ENCODE results near the gene FAM241B.

FAM241B gene

DNA sequence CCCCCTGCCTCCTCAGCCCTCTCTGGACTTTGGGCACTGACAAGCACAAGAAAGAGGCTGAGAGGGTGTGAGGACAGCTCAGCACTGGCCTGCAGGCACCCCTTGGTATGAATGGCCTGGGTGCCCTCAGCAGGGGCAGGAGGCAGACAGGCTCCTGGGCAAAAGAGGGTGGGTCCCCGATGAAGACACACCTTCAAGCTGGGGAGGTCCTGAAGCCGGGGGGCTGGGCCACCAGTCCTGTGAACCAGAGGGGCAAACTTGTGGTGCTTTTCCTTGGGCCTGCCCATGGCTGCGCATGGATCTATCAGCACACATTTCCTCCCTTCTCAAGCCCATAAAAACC lies 22.8 kb downstream of the FAM241B start:
- Histone ChIP-seq H3K9me3 (ENCODE audit: control insufficient read depth, insufficient read depth, low read length) (no peaks in the 10 kb centered on the region), H3K27me3 (ENCODE audit: control insufficient read depth, insufficient read depth, low read length) (no peaks in the 10 kb centered on the region), H3K36me3 (ENCODE audit: control insufficient read depth, insufficient read depth, low read length) (no peaks in the 10 kb centered on the region), H3K4me1 (ENCODE audit: control insufficient read depth, insufficient read depth, low read length) (peaks cover 3% of the 10 kb centered on the region), H3K9ac (ENCODE audit: low read depth, low read length) (no peak overlapping the region), H3K4me3 (ENCODE audit: low read depth, low read length) (no peak overlapping the region)

DNA sequence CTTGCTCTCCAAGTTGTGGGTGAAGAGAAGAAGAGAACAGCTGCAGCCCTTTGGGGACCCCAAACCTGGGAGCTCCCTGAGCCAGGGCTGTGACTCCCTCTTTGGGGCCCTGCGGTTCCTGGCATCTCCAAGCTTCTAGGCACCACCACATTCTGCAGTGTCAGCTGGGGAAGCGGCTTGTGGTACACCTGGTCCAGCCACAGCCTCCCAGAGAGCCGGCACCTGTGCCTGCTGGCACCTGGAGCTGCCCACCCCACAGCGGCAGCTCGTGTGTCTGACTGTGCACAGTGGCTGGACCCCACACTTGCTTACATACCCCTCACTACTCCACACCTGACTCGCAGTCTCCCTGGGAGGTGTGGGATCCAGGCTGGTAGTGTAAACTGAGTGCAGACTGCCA lies 23.5 kb downstream of the FAM241B start:
- H3K4me1 ChIP-seq (ENCODE audit: control insufficient read depth, insufficient read depth, low read length): peaks cover 3% of the 10 kb centered on the region
- no peak overlapping the region for H3K4me3 ChIP-seq (ENCODE audit: low read depth, low read length)
- no peaks in the 10 kb centered on the region for H3K27me3 ChIP-seq (ENCODE audit: control insufficient read depth, insufficient read depth, low read length)
- H3K9ac ChIP-seq (ENCODE audit: low read depth, low read length): no peak overlapping the region
- H3K36me3 ChIP-seq (ENCODE audit: control insufficient read depth, insufficient read depth, low read length): no peaks in the 10 kb centered on the region
- H3K9me3 ChIP-seq (ENCODE audit: control insufficient read depth, insufficient read depth, low read length): no peaks in the 10 kb centered on the region

DNA sequence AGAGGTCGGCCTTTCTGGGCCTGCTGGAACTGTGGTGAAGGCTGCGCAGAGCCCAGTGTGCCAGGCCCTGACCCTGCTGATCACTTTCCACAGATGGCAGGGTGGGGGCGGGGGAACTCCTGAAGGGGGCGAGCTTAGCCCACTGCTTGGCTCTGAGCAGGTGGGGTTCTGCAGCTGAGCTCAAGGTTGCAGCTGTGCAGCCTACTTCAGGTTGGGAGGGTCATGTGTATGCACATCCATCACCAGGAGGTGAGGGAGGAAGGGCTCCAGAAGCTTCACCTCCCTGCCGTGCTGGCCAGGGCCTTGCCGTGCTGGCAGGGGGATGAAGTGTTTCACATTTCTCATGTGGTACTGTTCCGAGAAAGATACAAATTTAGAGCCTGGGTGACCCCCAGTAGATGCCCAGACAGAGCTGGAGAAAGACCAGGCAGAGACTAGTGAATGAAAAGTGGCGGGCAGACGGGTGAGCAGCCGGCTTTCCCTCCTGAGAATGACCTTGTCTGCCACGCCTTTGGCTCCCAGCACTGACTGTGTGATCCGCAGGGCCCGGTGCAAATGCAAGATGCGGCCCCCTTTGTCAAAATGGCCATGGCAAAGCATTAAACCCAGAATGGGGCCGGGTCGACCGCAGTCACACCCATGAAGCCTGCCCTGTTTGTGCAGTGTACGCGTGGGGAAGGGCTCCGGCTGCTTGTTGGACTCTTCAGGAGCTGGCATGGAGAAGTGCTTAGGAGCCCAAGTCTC lies 25.2 kb downstream of the FAM241B start:
- H3K36me3 ChIP-seq (ENCODE audit: control insufficient read depth, insufficient read depth, low read length): no peaks in the 10 kb centered on the region
- no peaks in the 10 kb centered on the region for H3K9me3 ChIP-seq (ENCODE audit: control insufficient read depth, insufficient read depth, low read length)
- H3K9ac ChIP-seq (ENCODE audit: low read depth, low read length): no peak overlapping the region
- H3K27me3 ChIP-seq (ENCODE audit: control insufficient read depth, insufficient read depth, low read length): no peaks in the 10 kb centered on the region
- H3K4me1 ChIP-seq (ENCODE audit: control insufficient read depth, insufficient read depth, low read length): peaks cover 3% of the 10 kb centered on the region
- no peak overlapping the region for H3K4me3 ChIP-seq (ENCODE audit: low read depth, low read length)

DNA sequence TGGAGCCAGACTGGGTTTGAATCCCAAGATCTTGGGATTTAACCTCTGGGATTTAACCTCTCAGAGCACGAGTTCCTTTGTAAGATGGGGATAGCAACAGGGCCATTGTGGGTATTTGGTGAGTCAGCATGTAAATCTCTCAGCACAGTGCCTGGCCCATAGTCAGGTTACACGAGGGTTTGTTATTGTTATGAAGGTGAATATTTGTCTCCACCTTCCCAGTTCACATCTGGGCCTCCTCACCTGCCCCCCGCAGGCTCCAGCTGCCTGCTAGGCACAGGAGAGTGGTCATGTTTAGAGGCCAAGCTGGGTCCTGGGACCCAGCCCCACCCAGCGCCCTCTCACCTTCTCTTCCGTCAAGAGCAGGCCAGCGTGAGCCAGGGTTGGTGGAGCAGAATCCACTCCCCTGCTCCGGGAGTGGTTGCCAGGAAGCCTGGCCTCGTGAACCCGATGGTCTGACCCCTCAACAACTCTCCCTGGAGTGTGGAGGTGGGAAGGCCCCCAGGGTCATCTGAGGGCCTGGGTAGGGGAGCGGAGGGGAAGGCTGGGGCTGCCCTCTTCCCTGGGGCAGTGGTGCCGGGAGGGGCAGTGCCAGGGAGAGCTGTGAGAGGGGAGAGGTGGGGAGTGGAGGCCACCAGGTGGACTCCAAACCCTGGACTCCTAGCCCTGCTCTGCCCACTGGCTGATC lies 26.0 kb downstream of the FAM241B start:
- H3K36me3 ChIP-seq (ENCODE audit: control insufficient read depth, insufficient read depth, low read length): no peaks in the 10 kb centered on the region
- no peaks in the 10 kb centered on the region for H3K9me3 ChIP-seq (ENCODE audit: control insufficient read depth, insufficient read depth, low read length)
- H3K4me3 ChIP-seq (ENCODE audit: low read depth, low read length): no peak overlapping the region
- peaks cover 3% of the 10 kb centered on the region for H3K4me1 ChIP-seq (ENCODE audit: control insufficient read depth, insufficient read depth, low read length)
- no peaks in the 10 kb centered on the region for H3K27me3 ChIP-seq (ENCODE audit: control insufficient read depth, insufficient read depth, low read length)
- no peak overlapping the region for H3K9ac ChIP-seq (ENCODE audit: low read depth, low read length)

DNA sequence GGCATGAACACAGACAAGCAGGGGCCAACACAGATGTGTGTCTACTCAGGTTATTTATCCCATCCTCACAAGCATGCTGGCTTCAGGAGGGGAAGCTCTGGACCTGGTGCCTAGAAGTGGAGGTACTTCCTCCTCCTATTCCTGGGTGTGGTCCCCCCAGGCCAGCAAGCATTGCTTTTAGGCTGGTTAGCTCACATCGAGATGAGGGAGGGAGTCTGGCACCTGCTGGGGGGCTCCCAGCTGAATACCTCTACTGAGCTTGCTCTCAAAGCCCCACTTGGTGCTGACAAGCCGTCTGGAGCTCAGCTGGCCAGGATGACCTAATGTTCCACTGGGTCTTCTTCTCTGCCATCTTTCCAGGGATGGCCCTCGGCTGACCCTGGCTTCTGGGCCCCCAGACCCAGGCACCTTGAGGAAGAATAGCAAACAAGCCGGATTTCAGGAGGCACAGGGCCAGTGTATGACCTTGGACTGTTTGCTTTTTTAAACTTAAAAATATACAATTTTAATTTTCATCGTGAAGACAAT lies 26.8 kb downstream of the FAM241B start:
- H3K9ac ChIP-seq (ENCODE audit: low read depth, low read length): no peak overlapping the region

DNA sequence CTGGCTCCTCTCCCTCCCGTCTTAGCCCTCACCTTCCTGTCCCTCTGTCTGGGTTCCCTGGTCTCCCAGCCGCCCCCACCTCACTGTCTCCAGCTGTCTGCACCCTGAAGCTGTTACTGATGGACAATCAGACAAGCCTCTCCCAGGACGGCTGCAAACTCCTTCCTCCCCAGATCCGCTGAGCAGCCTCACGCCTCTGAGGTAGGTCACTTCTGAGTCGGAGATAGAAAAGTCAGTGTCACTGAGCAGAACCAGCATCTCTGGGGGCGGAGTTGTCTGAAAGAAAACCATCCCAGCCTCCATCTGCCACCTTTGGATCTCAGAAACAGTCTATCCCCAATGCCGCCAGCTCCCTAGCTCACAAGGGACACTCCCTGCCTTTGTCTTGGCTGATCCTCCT lies 27.4 kb downstream of the FAM241B start:
- no peaks in the 10 kb centered on the region for H3K36me3 ChIP-seq (ENCODE audit: control insufficient read depth, insufficient read depth, low read length)
- H3K27me3 ChIP-seq (ENCODE audit: control insufficient read depth, insufficient read depth, low read length): no peaks in the 10 kb centered on the region
- H3K4me1 ChIP-seq (ENCODE audit: control insufficient read depth, insufficient read depth, low read length): peaks cover 3% of the 10 kb centered on the region
- H3K9ac ChIP-seq (ENCODE audit: low read depth, low read length): no peak overlapping the region
- H3K4me3 ChIP-seq (ENCODE audit: low read depth, low read length): no peak overlapping the region
- no peaks in the 10 kb centered on the region for H3K9me3 ChIP-seq (ENCODE audit: control insufficient read depth, insufficient read depth, low read length)

More for the DNA sequence above, 26.8 kb downstream of the FAM241B start:
- Histone ChIP-seq H3K4me3 (ENCODE audit: low read depth, low read length) (no peak overlapping the region), H3K4me1 (ENCODE audit: control insufficient read depth, insufficient read depth, low read length) (peaks cover 3% of the 10 kb centered on the region), H3K36me3 (ENCODE audit: control insufficient read depth, insufficient read depth, low read length) (no peaks in the 10 kb centered on the region), H3K27me3 (ENCODE audit: control insufficient read depth, insufficient read depth, low read length) (no peaks in the 10 kb centered on the region), H3K9me3 (ENCODE audit: control insufficient read depth, insufficient read depth, low read length) (no peaks in the 10 kb centered on the region)

DNA sequence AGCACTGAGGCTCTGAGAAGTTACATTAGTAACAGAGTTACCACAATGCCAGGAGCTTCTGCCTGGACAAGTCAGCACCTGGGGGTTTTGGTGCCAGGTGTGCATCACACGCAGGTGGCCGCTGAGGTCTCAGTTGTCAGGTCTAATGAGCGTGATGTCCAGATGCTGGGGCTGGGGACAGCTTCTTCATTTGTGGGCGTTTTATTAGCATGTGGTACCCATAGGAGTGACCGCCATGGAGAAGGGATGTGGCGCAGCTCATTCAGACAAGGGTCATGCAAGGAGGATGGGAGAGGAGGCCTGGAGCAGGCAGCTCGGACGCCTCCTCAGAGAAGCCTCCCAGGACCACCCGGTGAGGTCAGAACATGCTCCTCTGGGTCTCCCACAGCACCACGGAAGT lies 27.8 kb downstream of the FAM241B start:
- Histone ChIP-seq H3K27me3 (ENCODE audit: control insufficient read depth, insufficient read depth, low read length) (no peaks in the 10 kb centered on the region), H3K4me3 (ENCODE audit: low read depth, low read length) (no peak overlapping the region), H3K9me3 (ENCODE audit: control insufficient read depth, insufficient read depth, low read length) (no peaks in the 10 kb centered on the region), H3K4me1 (ENCODE audit: control insufficient read depth, insufficient read depth, low read length) (peaks cover 3% of the 10 kb centered on the region), H3K36me3 (ENCODE audit: control insufficient read depth, insufficient read depth, low read length) (no peaks in the 10 kb centered on the region), H3K9ac (ENCODE audit: low read depth, low read length) (no peak overlapping the region)

DNA sequence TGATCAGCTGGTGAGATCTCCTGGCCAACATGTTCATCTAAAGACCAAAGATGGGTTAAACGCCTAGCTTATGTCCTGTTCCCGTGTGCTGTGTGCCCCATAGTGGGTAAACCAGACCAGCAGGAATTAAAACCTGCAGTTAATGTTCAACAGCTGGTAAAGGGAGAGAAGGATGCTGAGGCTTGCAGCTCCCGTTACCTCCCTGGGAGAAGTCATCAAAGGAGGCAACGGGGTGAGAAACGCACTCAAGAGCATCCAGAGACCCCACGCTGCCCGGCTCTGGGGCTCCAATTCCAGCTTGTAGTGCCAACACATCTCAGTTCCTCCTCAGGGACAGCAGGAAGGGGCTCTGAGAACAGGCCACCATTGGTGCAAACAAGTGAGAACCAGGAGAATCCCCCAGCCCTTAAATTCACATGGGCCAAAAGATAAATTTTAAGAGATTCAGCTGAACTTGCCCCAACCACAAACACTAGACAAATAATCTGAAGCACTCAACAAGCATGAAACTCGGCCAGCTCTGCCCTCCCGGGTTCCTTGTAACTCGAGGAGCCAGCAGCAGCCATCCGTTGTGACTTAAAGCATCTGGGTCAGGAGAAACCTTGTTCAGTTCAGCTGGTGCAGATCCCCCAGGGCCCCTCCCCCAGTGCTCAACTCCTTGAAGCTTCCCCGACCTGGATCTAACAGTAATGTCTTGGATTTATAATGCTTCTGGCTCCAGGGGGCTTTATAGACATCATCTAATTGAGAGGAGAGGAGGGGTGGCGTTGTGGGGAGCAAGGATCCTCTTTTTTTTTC lies 29.4 kb downstream of the FAM241B start:
- Histone ChIP-seq H3K4me3 (ENCODE audit: low read depth, low read length) (no peak overlapping the region), H3K27me3 (ENCODE audit: control insufficient read depth, insufficient read depth, low read length) (no peaks in the 10 kb centered on the region), H3K9me3 (ENCODE audit: control insufficient read depth, insufficient read depth, low read length) (no peaks in the 10 kb centered on the region), H3K4me1 (ENCODE audit: control insufficient read depth, insufficient read depth, low read length) (peaks cover 6% of the 10 kb centered on the region), H3K9ac (ENCODE audit: low read depth, low read length) (no peak overlapping the region), H3K36me3 (ENCODE audit: control insufficient read depth, insufficient read depth, low read length) (no peaks in the 10 kb centered on the region)

DNA sequence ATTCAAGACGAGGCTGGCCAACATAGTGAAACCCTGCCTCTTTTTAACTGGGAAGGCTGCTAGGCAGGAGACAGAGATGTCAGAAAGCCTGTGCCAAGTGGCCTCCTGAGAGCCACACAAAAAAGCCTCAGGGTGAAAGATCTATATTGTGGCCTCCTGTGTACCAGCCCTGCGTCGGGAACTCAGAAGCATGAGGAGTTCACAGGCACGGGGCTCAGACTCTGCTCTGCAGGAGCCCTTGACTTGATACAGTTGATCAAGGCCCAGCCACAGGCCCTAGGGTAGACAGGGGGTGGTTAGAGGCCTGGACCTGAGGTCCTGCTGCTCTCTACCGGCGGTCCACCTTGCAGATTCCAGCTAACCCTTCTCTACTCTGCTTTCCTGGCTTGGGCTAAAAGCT lies 30.2 kb downstream of the FAM241B start:
- H3K4me1 ChIP-seq (ENCODE audit: control insufficient read depth, insufficient read depth, low read length): peaks cover 6% of the 10 kb centered on the region
- H3K9me3 ChIP-seq (ENCODE audit: control insufficient read depth, insufficient read depth, low read length): no peaks in the 10 kb centered on the region
- no peak overlapping the region for H3K9ac ChIP-seq (ENCODE audit: low read depth, low read length)
- H3K4me3 ChIP-seq (ENCODE audit: low read depth, low read length): no peak overlapping the region
- H3K36me3 ChIP-seq (ENCODE audit: control insufficient read depth, insufficient read depth, low read length): no peaks in the 10 kb centered on the region
- no peaks in the 10 kb centered on the region for H3K27me3 ChIP-seq (ENCODE audit: control insufficient read depth, insufficient read depth, low read length)

DNA sequence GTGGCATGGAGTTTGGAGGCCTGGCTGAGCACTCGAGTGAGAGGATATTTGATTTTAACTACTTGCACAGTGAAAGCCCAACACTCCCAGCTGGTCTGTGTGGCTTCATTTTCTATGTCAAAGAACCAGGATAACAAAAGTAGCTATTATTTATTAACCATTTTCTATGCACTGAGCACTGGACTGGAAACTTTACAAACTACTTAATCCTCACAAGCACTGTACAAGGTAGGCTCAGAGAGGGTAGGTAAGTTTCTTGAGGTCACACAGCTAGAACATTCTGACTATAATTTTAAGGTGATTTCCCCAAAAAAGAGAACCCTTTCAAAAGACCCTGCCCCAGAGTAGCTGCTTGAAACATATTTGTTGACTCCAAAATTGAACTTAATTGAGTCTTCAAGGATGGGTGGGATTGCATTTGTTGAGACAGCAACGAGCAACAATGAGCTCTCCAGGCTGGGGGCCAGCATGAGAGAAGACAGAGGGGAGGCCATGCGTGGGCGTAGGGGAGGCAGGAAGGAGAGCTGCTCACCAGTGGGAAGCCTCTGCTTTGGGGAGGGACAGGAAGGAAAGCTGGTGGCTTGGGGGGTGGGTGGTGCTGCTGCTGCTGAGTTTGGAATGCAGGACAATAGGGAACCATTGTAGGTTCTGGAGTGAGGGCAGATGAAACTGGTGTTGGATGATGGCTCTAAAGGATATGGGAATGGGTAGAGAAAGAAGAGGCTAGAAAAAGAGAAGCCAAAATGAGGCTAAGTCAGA lies 31.5 kb downstream of the FAM241B start:
- Histone ChIP-seq H3K9me3 (ENCODE audit: control insufficient read depth, insufficient read depth, low read length) (no peaks in the 10 kb centered on the region), H3K36me3 (ENCODE audit: control insufficient read depth, insufficient read depth, low read length) (no peaks in the 10 kb centered on the region), H3K4me1 (ENCODE audit: control insufficient read depth, insufficient read depth, low read length) (peaks cover 3% of the 10 kb centered on the region), H3K4me3 (ENCODE audit: low read depth, low read length) (no peak overlapping the region), H3K9ac (ENCODE audit: low read depth, low read length) (no peak overlapping the region), H3K27me3 (ENCODE audit: control insufficient read depth, insufficient read depth, low read length) (no peaks in the 10 kb centered on the region)

DNA sequence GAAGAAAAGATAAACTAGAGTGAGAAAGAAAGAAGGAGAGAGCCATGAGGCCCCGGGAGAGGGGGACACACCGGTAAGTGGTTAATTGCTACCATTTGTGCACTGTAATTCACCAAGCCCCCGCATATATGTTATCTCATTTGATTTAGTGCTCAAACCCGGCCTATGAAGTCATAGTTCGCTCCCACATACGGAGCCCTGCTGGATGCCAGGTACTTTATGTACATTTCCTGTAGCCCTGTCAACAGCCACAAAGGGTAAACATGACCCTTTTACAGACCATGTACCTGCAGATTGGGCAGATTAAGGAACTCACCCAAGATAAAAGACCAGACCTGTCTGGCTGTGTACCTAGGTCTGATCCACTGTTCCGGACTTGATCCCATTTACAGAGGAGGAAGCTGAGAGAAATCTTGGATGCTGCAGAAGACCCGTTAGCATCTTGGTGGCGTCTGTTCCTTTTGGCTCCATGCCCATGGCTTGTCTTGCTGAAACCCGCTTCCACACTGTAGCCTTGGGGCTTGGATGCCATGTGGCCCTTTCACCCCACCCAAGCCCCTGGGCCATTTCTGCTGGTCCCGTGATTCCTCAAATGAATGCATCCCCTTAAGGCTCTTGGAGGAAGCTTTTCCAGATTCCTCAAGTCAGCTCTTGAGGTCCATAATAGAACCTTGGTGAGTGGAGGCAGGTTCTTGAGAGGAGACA lies 32.3 kb downstream of the FAM241B start:
- Histone ChIP-seq H3K4me1 (ENCODE audit: control insufficient read depth, insufficient read depth, low read length) (peaks cover 3% of the 10 kb centered on the region), H3K4me3 (ENCODE audit: low read depth, low read length) (no peak overlapping the region), H3K36me3 (ENCODE audit: control insufficient read depth, insufficient read depth, low read length) (no peaks in the 10 kb centered on the region), H3K9me3 (ENCODE audit: control insufficient read depth, insufficient read depth, low read length) (no peaks in the 10 kb centered on the region), H3K9ac (ENCODE audit: low read depth, low read length) (no peak overlapping the region), H3K27me3 (ENCODE audit: control insufficient read depth, insufficient read depth, low read length) (no peaks in the 10 kb centered on the region)
